HT1080 (cell line): ENCODE data around the gene SLC25A38. TPM values are rescaled to one million over a fixed set of nuclear protein-coding genes. Genes with fewer than 3 reads are reported as not detected.

ENCODE experiments used
- DNase-seq: peaks from one replicate; pipeline ENCODE4 v3.0.0-alpha.2; 2015; ENCODE audit warnings: low read depth
- total RNA-seq: library from RNA; depleted of rRNA; stranded (reverse); fragments of >200 nt; shearing (Covaris generic); gene quantifications from 2 replicates; pipeline ENCODE4 v1.2.3, GENCODE V29; 2014

The SLC25A38 gene
- total RNA-seq, 1 experiment from 2014 or later = 53.8 TPM

GRCh38 chr3:39376959-39377634 is 6.1 kb upstream of the SLC25A38 start:
- no peak for DNase-seq

GRCh38 chr3:39378088-39378487 is 5.1 kb upstream of the SLC25A38 start:
- peak; percentile 37 for DNase-seq

- no peak for DNase-seq
Measured at GRCh38 chr3:39378957-39379777, 4.0 kb upstream of the SLC25A38 start.

GRCh38 chr3:39379778-39380155 is 3.4 kb upstream of the SLC25A38 start:
- DNase-seq = no peak

GRCh38 chr3:39381432-39381831 is 1.7 kb upstream of the SLC25A38 start:
- no peak for DNase-seq

- peak; percentile 94 for DNase-seq
Measured at GRCh38 chr3:39383881-39384664, 903 bp downstream of the SLC25A38 start.

GRCh38 chr3:39384665-39385000 is 1.5 kb downstream of the SLC25A38 start:
- no peak for DNase-seq

GRCh38 chr3:39385456-39386090 is 2.4 kb downstream of the SLC25A38 start:
- peak; percentile 12 for DNase-seq

- DNase-seq = no peak
Measured at GRCh38 chr3:39386318-39386717, 3.1 kb downstream of the SLC25A38 start.

GRCh38 chr3:39387411-39387975 is 4.3 kb downstream of the SLC25A38 start:
- no peak for DNase-seq

- no peak for DNase-seq
Measured at GRCh38 chr3:39388153-39388552, 5.0 kb downstream of the SLC25A38 start.

GRCh38 chr3:39388741-39389248 is 5.6 kb downstream of the SLC25A38 start:
- DNase-seq = no peak

- DNase-seq = no peak
Measured at GRCh38 chr3:39390181-39390580, 7.0 kb downstream of the SLC25A38 start.

- DNase-seq = no peak
Measured at GRCh38 chr3:39396690-39397089, 13.5 kb downstream of the SLC25A38 start.

GRCh38 chr3:39398700-39399099 is 15.5 kb downstream of the SLC25A38 start:
- no peak for DNase-seq

GRCh38 chr3:39401983-39402382 is 18.8 kb downstream of the SLC25A38 start:
- no peak for DNase-seq

GRCh38 chr3:39404943-39405686 is 21.9 kb downstream of the SLC25A38 start:
- DNase-seq = no peak

GRCh38 chr3:39405687-39406367 is 22.7 kb downstream of the SLC25A38 start:
- no peak for DNase-seq

GRCh38 chr3:39406368-39407258 is 23.4 kb downstream of the SLC25A38 start, which contains the start of gene RPSA:
Gene RPSA (plus strand): TSS chr3:39406720. CDS start chr3:39407654, 934 bp downstream.
- peak; percentile 98 for DNase-seq
